ENCODE data around the gene AKAP12.
"Not testable (repeated sequence)": the region's sequence is repeated elsewhere in the genome, so short reads cannot be mapped to it uniquely, and the experiment has no call there.

The AKAP12 gene

GRCh38 chr6:151365233-151365632 lies 125.5 kb downstream of the AKAP12 start:
- peaks cover 38% of the 10 kb centered on the region for H3K36me3 ChIP-seq (ENCODE audit: insufficient read depth, low read length)
- no peak overlapping the region for H3K9ac ChIP-seq (ENCODE audit: low read depth, low read length)

GRCh38 chr6:151370509-151371078 lies 130.8 kb downstream of the AKAP12 start:
- H3K36me3 ChIP-seq (ENCODE audit: insufficient read depth, low read length) = peaks cover 42% of the 10 kb centered on the region
- H3K9me3 ChIP-seq (ENCODE audit: insufficient read depth, low read depth, low read length) = no peaks in the 10 kb centered on the region
- peaks cover 17% of the 10 kb centered on the region for H3K4me1 ChIP-seq (ENCODE audit: insufficient read depth, low read length)
- H3K4me3 ChIP-seq (ENCODE audit: low read length) = no peak overlapping the region
- no peaks in the 10 kb centered on the region for H3K27me3 ChIP-seq (ENCODE audit: insufficient read depth, low read length)
- no peak overlapping the region for H3K9ac ChIP-seq (ENCODE audit: low read depth, low read length)
- H3K27ac ChIP-seq (ENCODE audit: low read depth, low read length) = no peak overlapping the region
- WGBS = 86% methylated on average over 6 of the region's 6 CpGs

More at GRCh38 chr6:151365233-151365632, 125.5 kb downstream of the AKAP12 start:
- H3K27ac ChIP-seq (ENCODE audit: low read depth, low read length) = no peak overlapping the region
- H3K9me3 ChIP-seq (ENCODE audit: insufficient read depth, low read depth, low read length) = no peaks in the 10 kb centered on the region
- no peaks in the 10 kb centered on the region for H3K27me3 ChIP-seq (ENCODE audit: insufficient read depth, low read length)
- no peak overlapping the region for H3K4me3 ChIP-seq (ENCODE audit: low read length)
- WGBS = 94% methylated on average over 6 of the region's 6 CpGs
- H3K4me1 ChIP-seq (ENCODE audit: insufficient read depth, low read length) = no peaks in the 10 kb centered on the region

- WGBS = 92% methylated on average over 5 of the region's 5 CpGs
- peaks cover 28% of the 10 kb centered on the region for H3K36me3 ChIP-seq (ENCODE audit: insufficient read depth, low read length)
- no peak overlapping the region for H3K4me3 ChIP-seq (ENCODE audit: low read length)
- no peak overlapping the region for H3K9ac ChIP-seq (ENCODE audit: low read depth, low read length)
- peaks cover 17% of the 10 kb centered on the region for H3K4me1 ChIP-seq (ENCODE audit: insufficient read depth, low read length)
- H3K27me3 ChIP-seq (ENCODE audit: insufficient read depth, low read length) = no peaks in the 10 kb centered on the region
- H3K9me3 ChIP-seq (ENCODE audit: insufficient read depth, low read depth, low read length) = no peaks in the 10 kb centered on the region
- H3K27ac ChIP-seq (ENCODE audit: low read depth, low read length) = no peak overlapping the region
These were observed 132.4 kb downstream of the AKAP12 start for GRCh38 chr6:151372164-151372563.

GRCh38 chr6:151374036-151374683 lies 134.4 kb downstream of the AKAP12 start:
- Histone ChIP-seq H3K4me1 (ENCODE audit: insufficient read depth, low read length) (peaks cover 17% of the 10 kb centered on the region), H3K9me3 (ENCODE audit: insufficient read depth, low read depth, low read length) (no peaks in the 10 kb centered on the region), H3K27ac (ENCODE audit: low read depth, low read length) (no peak overlapping the region), H3K36me3 (ENCODE audit: insufficient read depth, low read length) (peaks cover 22% of the 10 kb centered on the region), H3K27me3 (ENCODE audit: insufficient read depth, low read length) (no peaks in the 10 kb centered on the region), H3K9ac (ENCODE audit: low read depth, low read length) (no peak overlapping the region; the same call in 1 of the 2 replicates), H3K4me3 (ENCODE audit: low read length) (no peak overlapping the region; the same call in 1 of the 2 replicates)
- WGBS = 29% methylated on average over 4 of the region's 5 CpGs

- Histone ChIP-seq H3K36me3 (ENCODE audit: insufficient read depth, low read length) (peaks cover 19% of the 10 kb centered on the region), H3K27me3 (ENCODE audit: insufficient read depth, low read length) (no peaks in the 10 kb centered on the region), H3K27ac (ENCODE audit: low read depth, low read length) (no peak overlapping the region), H3K4me3 (ENCODE audit: low read length) (no peak overlapping the region), H3K9ac (ENCODE audit: low read depth, low read length) (no peak overlapping the region), H3K9me3 (ENCODE audit: insufficient read depth, low read depth, low read length) (no peaks in the 10 kb centered on the region), H3K4me1 (ENCODE audit: insufficient read depth, low read length) (peaks cover 26% of the 10 kb centered on the region)
- 89% methylated on average over 2 of the region's 2 CpGs for WGBS
These were observed 136.1 kb downstream of the AKAP12 start for GRCh38 chr6:151375833-151376232.

GRCh38 chr6:151376440-151376839 lies 136.7 kb downstream of the AKAP12 start:
- H3K4me3 ChIP-seq (ENCODE audit: low read length) = no peak overlapping the region
- no peaks in the 10 kb centered on the region for H3K9me3 ChIP-seq (ENCODE audit: insufficient read depth, low read depth, low read length)
- H3K27me3 ChIP-seq (ENCODE audit: insufficient read depth, low read length) = no peaks in the 10 kb centered on the region
- H3K27ac ChIP-seq (ENCODE audit: low read depth, low read length) = no peak overlapping the region
- H3K36me3 ChIP-seq (ENCODE audit: insufficient read depth, low read length) = peaks cover 13% of the 10 kb centered on the region
- H3K4me1 ChIP-seq (ENCODE audit: insufficient read depth, low read length) = peaks cover 27% of the 10 kb centered on the region
- WGBS = 100% methylated on average over 1 of the region's 1 CpG
- no peak overlapping the region for H3K9ac ChIP-seq (ENCODE audit: low read depth, low read length)

GRCh38 chr6:151377095-151377494 lies 137.3 kb downstream of the AKAP12 start:
- no peak overlapping the region for H3K27ac ChIP-seq (ENCODE audit: low read depth, low read length)
- no peaks in the 10 kb centered on the region for H3K9me3 ChIP-seq (ENCODE audit: insufficient read depth, low read depth, low read length)
- WGBS = 78% methylated on average over 3 of the region's 3 CpGs
- no peaks in the 10 kb centered on the region for H3K27me3 ChIP-seq (ENCODE audit: insufficient read depth, low read length)
- H3K9ac ChIP-seq (ENCODE audit: low read depth, low read length) = no peak overlapping the region
- H3K36me3 ChIP-seq (ENCODE audit: insufficient read depth, low read length) = peaks cover 6% of the 10 kb centered on the region
- H3K4me3 ChIP-seq (ENCODE audit: low read length) = no peak overlapping the region
- H3K4me1 ChIP-seq (ENCODE audit: insufficient read depth, low read length) = peaks cover 27% of the 10 kb centered on the region

- peaks cover 11% of the 10 kb centered on the region for H3K4me1 ChIP-seq (ENCODE audit: insufficient read depth, low read length)
- H3K9ac ChIP-seq (ENCODE audit: low read depth, low read length) = no peak overlapping the region
- WGBS = 89% methylated on average over 14 of the region's 14 CpGs
- no peaks in the 10 kb centered on the region for H3K9me3 ChIP-seq (ENCODE audit: insufficient read depth, low read depth, low read length)
- no peaks in the 10 kb centered on the region for H3K27me3 ChIP-seq (ENCODE audit: insufficient read depth, low read length)
- H3K4me3 ChIP-seq (ENCODE audit: low read length) = no peak overlapping the region
- peaks cover 11% of the 10 kb centered on the region; the same call in 1 of the 2 replicates for H3K36me3 ChIP-seq (ENCODE audit: insufficient read depth, low read length)
- H3K27ac ChIP-seq (ENCODE audit: low read depth, low read length) = 0 out of 2 replicates have a peak overlapping the region, but pooled peaks have one; percentile 29
These were observed 140.4 kb downstream of the AKAP12 start for GRCh38 chr6:151379933-151380847.

GRCh38 chr6:151380848-151381205 lies 141.1 kb downstream of the AKAP12 start:
- WGBS = 93% methylated on average over 1 of the region's 1 CpG
- H3K27ac ChIP-seq (ENCODE audit: low read depth, low read length) = 0 out of 2 replicates have a peak overlapping the region, but pooled peaks have one; percentile 29

GRCh38 chr6:151381722-151382121 lies 142.0 kb downstream of the AKAP12 start:
- no peak overlapping the region for H3K4me3 ChIP-seq (ENCODE audit: low read length)
- no peaks in the 10 kb centered on the region for H3K27me3 ChIP-seq (ENCODE audit: insufficient read depth, low read length)
- H3K9me3 ChIP-seq (ENCODE audit: insufficient read depth, low read depth, low read length) = no peaks in the 10 kb centered on the region
- H3K9ac ChIP-seq (ENCODE audit: low read depth, low read length) = no peak overlapping the region
- peaks cover 16% of the 10 kb centered on the region for H3K4me1 ChIP-seq (ENCODE audit: insufficient read depth, low read length)
- WGBS = 96% methylated on average over 4 of the region's 4 CpGs
- H3K36me3 ChIP-seq (ENCODE audit: insufficient read depth, low read length) = peaks cover 11% of the 10 kb centered on the region; the same call in 1 of the 2 replicates
- no peak overlapping the region for H3K27ac ChIP-seq (ENCODE audit: low read depth, low read length)

More at GRCh38 chr6:151380848-151381205, 141.1 kb downstream of the AKAP12 start:
- no peaks in the 10 kb centered on the region for H3K27me3 ChIP-seq (ENCODE audit: insufficient read depth, low read length)
- H3K9ac ChIP-seq (ENCODE audit: low read depth, low read length) = no peak overlapping the region
- H3K36me3 ChIP-seq (ENCODE audit: insufficient read depth, low read length) = peaks cover 11% of the 10 kb centered on the region; the same call in 1 of the 2 replicates
- H3K9me3 ChIP-seq (ENCODE audit: insufficient read depth, low read depth, low read length) = no peaks in the 10 kb centered on the region
- no peak overlapping the region for H3K4me3 ChIP-seq (ENCODE audit: low read length)
- peaks cover 15% of the 10 kb centered on the region for H3K4me1 ChIP-seq (ENCODE audit: insufficient read depth, low read length)

- 98% methylated on average over 9 of the region's 9 CpGs for WGBS
These were observed 142.9 kb downstream of the AKAP12 start for GRCh38 chr6:151382631-151383030.

More at GRCh38 chr6:151382631-151383030, 142.9 kb downstream of the AKAP12 start:
- not testable (repeated sequence) for H3K9me3 ChIP-seq (ENCODE audit: insufficient read depth, low read depth, low read length); H3K4me3 ChIP-seq (ENCODE audit: low read length); H3K27ac ChIP-seq (ENCODE audit: low read depth, low read length); H3K27me3 ChIP-seq (ENCODE audit: insufficient read depth, low read length); H3K9ac ChIP-seq (ENCODE audit: low read depth, low read length)
- Histone ChIP-seq H3K4me1 (ENCODE audit: insufficient read depth, low read length) (peaks cover 22% of the 10 kb centered on the region), H3K36me3 (ENCODE audit: insufficient read depth, low read length) (peaks cover 19% of the 10 kb centered on the region)

All from HUES64 (cell line).